Stimulated activated CD8-positive, alpha-beta memory T cell treated with anti-CD3 and anti-CD28 coated beads, Interleukin-7, amount 100 ng/mL, for 48 hours (primary cell): ENCODE measurements around the gene PTPRD.
"Not testable (repeated sequence)": the region's sequence is repeated elsewhere in the genome, so short reads cannot be mapped to it uniquely, and the experiment has no call there.

Source experiments
- DNase-seq, 2 donors: peaks; one replicate each; pipeline ENCODE4 v3.0.0-alpha.2; 2020; ENCODE audit warnings: low read depth in 1 of 2; ENCODE audit errors: extremely low read depth in 1 of 2

The PTPRD gene

DNA sequence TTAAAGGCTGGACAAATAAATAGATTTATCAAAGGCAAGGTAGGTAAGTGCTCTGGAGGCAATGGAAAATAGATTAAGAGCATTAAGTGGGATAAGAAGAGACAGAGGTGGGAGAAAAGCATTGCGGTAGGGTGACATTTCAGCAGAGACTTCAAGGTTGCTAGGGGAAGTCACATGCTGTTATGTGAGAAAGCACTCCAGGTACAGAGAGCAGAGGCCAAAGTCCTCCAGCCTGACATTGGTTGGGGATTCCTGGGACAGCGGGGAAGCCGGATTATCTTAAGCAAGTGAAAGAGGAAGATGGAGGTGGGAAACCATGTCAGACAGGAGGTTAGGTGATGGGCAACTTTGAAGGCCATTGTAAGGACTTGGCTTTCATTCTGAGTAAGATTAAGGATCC is 1222.9 kb downstream of the PTPRD start:
- no peak for DNase-seq

DNA sequence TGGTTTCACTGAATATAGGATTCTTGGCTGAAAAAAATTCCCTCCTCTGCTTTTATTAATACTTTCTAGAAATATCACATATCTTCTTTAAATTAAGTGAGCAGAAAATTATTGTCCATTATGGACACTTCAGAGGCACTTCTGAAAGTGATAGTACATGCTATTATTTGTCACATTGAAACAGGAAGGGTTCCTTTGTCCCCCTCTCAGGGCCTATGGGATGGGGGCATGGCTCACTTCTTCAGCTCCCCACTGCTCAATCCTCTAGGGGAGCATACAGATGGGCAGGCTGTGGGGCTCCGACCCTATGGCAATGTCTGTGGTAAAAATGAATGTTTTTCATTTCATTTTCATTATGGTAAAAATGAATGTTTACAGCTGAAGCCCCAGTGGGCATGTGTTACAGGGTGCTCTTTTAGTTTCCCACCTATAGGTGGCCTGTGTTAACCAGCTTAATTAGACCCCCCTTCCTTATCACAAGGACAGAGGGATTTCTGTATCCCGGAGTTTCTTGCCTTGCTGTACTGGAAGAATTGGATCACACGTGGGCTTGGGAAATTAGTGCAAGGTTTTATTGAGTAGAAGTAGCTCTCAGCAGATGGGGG is 1225.2 kb downstream of the PTPRD start:
- no peak for DNase-seq

DNA sequence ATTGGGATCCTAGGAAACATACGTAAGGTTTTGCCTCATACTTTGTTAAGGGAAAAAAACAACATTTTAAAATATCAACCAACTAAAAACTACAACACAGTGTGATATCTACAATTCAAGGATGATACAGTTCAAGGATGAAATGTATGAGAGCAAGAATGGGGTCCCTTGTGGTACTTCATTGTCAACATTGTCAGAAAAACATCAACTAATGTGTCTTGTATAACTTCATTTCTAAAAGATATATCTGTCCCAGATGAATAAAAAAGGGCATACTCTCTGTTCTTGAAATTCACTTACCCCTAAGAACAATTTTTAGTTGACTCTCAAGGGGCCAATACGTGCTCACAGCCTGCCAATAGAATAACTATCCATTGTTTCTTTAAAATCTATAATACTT is 1250.5 kb downstream of the PTPRD start:
- DNase-seq: no peak

DNA sequence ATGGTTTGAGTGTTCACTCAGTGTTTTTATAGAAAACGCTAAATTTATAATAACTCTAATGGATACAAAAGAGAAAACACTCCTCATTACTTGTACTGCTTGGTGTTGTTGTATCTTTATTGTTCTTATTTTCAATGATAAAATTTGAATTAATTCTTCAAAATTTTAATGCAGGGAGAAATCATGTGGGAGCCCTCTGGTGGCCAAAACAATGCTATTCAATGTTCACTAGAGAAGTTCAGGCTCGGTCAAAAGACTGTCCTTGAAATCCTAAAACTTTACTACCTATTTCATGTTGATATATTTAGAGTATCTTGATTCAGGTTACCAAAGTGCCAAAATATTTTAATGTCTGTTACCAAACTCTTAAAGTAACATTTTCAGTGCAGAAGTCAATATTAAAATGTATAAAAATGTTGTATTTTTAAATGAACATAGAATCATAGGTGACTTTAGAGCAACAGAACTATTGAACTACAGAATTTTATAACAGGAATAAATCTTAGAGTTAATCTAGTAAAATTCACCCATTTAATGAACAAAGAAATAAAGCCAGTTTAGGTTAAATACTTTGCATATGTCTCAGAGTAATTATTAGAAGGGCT is 1259.8 kb downstream of the PTPRD start:
- DNase-seq: no peak

DNA sequence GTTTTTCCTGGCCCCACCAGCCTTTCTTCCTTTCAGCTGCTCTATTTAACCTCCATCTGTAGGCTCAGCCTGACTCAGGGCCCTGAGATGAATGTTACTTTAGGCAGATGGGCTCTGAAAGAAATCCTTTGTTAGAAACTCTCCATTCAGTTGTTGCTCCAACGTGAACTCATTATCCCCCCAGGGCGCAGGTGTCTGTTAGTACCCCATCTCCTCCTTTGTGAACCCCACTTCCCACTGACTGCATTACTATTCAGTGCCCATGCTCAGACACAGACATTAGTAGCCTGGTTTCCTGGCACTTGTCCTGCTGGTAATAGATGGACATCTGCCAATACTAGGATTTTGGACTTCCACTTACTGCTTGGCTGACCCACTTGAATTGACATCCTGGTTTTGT is 1271.6 kb downstream of the PTPRD start:
- no peak for DNase-seq

DNA sequence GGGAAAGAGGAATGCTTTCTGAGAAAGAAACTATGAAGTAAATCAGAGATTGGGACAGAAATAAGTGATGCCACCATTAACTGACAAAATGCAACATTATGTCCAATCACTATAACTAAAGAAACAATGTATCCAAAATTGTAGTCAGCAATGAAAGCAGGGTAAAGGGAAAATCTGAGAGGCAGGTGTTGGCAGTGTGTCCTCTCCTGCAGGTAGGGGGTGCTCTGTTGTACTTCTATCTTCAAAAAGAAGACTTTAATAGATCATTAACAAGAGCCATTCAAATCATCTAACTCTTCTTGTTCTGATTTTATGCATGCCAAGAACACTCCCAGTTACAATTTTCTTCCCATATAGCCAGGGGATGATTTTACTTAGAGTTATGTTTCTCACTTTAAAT is 1275.7 kb downstream of the PTPRD start:
- DNase-seq: no peak

DNA sequence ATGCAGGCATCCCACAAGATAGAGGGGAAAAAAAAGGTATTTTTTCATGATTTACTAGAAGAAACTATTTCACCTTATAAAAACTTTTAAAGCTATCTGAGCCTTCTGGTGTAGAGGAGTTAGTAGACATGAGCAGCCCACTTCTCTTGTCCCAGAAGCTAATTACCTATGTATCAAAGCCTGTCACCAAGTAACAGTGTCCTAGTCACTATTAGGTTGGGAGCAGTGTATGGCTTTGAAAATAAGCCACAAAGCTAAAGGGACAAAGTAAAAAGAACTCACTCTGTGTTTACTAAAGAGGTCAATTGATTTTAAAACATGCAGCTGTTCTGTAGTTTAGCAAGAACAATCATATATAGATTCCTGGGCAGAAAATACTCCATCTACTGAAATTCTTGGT is 1286.1 kb downstream of the PTPRD start:
- no peak for DNase-seq

DNA sequence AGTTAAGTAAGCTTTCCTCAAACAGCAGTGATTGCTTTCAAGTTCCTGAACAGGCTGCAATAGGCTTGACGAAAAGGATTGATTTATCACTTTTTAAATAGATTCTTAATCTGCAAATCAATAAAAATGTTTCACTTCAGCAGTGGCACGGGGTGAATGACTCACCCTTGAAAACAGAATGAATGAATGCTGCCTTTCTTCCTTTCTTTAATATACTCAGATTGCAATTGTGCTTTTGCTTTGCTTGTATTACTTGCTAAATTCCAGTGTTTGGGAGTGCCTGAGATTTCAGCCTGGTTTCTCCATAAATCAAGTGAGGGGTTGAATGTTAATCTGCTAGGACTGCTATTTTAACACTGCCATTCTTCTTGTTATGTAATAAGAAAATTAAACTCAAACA is 1293.8 kb downstream of the PTPRD start:
- no peak for DNase-seq

DNA sequence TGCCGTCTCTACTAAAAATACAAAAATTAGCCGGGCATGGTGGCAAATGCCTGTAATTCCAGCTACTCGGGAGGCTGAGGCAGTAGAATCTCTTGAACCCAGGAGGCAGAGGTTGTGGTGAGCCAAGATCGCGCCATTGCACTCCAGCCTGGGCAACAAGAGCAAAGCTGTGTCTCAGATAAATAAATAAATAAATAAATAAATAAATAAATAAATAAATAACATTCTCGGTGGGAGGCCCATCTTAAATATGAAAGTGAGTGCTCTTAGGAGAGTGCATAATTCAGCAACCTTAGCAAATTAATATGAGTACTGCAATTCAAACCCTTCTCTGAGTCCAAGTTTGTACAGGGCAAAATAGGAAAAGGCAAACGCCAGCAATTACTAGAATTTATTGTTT is 1302.1 kb downstream of the PTPRD start:
- not testable (repeated sequence) for DNase-seq

DNA sequence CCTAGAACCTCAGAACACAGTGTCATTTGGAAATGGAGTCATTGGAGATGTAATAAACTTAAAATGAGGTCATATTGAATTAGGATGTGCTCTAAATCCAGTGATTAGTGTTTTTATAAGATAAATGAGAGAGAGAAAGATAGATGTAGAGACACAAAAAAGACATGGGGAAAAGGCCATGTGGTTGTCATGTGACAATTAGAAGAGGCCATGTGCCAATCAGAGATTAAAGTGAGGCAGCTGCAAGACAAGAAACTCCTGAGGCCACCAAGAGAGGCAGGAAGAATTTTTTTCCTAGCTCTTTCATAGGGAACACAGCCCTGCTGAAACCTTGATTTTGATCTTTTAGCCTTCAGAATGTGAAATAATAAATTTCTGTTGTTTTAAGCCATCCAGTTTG is 1307.2 kb downstream of the PTPRD start:
- no peak for DNase-seq

DNA sequence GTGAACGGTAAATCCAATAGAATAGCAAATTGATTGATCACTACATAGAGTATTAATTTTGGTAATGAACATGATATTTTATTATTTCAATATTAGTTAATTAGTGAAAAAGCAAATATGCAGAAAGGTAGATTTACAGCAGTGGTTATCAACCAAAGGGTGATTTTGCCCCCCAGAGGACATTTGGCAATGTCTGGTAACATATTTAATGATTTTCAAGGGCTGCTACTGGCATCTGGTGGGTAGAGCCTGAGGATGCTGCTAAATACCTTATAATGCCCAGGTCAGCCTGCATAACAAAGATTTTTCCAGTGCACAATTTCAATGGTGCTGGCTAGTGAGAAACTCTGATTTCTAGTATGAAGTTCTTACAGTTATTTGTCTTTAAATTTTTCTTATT is 1313.7 kb downstream of the PTPRD start:
- DNase-seq: no peak

DNA sequence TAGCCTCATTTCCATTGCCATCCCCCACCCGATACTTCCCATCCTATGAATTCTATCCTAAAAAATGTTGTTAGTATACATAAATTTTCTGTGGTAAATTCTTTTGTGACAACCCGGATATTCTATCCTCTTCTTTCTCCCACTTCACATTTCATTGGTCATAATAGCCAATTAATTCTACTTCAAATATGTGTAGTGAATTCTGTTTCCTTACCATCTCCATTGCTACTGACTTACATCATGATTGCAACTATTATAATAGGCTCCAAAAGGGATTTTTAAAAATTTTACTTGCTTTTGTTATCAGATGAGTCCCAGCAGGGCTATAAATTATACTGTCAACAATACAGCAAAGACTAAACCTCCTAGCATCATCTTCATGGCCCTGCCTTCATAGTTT is 1326.8 kb downstream of the PTPRD start:
- DNase-seq: no peak

DNA sequence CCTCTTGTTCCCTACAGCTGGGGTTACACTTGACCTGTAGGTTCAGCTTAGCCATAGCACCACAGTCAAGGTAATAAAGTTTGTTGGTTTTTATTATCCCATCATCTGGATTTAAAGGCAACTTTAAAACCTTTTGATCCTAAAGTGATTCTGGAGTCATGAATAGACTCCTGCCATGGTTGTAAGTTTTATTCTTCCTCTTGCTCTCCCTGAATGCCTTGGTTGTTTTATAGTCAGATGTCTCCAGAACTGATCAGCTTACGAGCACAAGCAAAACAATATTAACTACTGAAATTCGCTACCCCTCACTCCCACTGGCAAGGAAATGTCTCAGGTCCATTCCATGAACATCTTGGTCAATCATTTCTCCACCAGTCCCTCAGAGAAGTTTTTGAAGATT is 1328.6 kb downstream of the PTPRD start:
- no peak for DNase-seq

DNA sequence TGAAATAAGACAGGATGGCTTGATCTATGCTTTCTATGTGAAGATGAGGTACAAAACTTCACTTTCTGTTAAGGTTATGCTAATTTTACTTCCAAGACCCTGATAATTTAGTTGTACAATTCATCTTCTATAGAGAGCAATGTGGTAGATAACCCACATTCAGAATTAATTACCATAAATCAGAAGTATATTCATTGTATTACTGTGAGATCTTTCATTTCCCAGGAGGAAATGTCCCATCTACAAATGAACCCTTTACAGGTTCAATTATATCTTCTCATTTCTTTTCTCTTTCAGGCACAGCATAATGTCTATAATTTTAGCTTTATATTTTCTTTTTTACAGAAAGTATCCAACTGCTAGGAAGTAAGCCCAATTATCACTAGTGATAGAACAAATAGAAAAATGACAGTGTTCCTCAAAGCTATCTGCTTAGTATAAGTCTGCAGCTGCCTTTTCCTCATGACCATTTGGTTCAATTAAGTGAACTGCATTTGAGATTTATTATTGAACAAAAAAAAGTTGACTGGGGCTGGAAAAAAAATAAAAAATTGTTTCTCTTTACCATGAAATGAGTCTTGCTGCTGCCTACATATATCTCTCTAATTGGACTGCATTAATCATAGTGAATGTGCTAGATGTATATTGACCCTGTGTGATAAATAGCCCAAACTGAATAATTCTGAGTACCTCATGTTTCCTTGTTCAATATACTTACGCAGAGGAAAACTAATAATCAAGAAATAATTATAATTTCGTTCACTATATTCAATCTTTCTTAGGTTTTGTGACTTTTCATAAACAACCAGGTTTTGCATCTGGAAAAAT is 1329.4 kb downstream of the PTPRD start:
- no peak for DNase-seq

DNA sequence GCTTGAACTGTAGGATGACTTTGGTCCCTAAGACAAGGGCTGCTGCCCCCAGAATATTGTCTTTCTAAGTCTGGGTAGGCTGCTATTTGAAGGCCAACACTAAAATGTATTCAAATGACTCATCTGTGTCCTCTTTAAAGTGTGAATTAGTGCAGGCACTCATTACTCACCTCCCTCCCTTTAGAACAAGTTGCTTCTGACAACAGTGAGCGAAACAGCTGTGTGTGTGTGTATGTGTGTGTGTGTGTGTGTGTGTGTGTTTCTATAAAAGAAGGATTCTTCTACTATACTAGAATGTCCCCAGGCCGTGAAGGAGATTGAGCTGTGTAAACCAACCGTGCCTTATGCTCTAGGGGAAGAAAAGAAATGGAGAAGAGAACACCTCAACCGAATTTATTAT is 1337.2 kb downstream of the PTPRD start:
- no peak for DNase-seq

DNA sequence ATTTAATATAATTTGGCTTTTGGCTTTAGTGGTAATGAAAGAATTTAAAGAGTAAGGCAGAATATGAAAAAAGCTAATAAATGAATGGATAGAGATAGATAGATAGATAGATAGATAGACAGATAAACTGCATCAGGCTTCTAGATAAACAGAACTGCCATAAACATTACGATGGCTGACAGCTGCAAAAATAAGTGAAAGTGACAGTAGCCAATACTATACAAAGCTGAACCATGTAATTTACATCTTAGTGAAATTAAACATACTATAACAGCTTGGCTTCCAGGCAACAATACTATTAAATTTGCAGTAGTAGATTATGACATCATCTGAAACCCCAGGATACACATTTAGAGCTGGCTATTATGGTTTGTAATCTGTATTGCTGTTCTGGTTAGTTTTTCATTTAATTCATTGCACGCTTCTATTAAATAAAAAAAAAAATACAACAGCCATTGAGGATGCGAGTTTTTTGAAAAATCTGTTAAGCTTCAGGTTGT is 1354.8 kb downstream of the PTPRD start:
- no peak for DNase-seq

DNA sequence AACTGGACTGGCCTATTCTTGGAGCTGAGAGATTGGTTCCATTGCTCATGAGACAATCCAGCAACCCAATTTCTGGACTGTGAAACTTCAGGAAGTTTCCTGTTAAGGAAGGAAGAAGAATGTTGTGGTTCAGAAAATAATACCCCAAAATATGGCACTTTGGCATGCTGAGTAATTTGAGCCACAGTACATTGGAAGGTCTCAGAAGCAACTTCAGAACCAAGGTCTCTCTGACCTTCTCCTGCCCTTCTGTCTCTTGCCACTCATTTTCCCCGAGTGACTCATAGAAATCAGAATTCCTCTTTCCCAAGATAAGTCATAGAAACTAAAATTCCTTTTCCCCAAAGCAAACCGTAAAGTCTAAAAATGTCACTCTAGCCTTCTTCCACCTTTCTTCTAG is 1366.1 kb downstream of the PTPRD start:
- DNase-seq: no peak

DNA sequence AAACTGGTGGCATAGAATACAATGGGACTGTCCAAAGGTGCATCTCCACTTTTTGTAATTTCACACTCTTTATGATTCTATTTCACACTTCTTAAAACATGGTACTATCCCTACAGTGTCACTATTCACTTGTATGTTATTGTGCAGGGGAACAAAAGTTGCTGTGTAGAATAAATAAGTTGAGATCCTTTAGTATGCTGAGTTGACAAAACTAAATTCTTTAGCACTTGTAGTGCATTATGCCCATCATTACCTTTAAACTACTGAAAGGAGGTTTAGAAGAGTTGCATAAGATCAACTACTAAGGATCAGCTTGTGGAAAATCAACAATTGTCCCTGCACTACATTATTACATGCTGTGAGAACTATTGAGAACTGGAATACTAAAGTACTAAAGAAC is 1380.9 kb downstream of the PTPRD start:
- DNase-seq: no peak

DNA sequence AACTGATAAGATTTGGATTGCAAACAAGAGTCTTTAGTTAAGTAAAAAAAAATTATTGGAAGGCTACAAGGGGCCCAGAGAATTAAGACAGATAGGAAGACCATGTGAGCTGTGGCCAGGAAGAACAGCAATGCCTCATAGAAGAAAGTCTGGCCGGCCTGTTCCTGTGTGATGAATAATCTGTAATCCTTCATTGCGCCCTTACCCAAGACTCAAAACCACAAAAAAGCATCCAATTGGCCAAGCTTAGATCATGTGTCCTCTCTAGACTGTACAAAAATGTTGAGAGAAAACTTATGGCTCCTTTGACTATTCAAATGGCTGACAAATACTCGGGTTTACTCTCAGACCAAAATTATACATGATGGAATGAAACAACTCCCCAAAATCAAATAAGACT is 1383.5 kb downstream of the PTPRD start:
- no peak for DNase-seq

DNA sequence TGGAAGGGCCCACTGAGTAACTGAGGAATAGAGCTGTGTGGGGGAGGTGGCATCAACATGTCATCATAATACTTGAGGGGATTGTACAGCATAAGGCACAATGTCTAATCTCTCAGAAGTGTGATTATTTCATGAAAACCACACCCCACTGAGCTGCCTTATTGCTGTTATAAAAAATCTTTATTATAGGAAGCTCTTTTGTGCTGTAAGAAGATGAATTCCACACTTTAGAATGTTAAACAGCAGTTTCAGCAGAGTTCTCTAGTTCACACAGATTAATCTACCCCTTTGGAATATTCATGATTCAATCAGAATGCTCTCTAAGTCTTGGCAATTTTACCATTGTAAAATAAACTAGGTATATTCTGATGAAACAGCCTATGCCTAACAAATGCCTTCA is 1389.6 kb downstream of the PTPRD start:
- DNase-seq: no peak

DNA sequence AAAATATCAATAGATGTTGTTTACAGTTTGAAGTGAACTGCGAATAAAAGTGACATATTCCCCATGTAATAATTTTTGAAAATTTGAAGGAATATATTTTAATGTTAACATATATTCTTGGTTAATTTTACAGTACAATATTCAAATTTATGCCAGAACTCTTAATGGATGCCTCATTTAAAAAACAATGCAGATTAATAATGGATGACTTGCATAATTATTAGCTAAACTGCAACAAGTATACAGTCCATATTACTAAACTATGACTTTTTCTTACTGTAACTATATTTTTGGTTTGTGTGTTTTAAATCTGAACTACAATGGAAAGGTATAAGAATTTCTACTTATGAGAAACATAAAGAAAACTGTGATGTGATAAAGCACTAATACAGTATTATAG is 1390.1 kb downstream of the PTPRD start:
- DNase-seq: no peak

DNA sequence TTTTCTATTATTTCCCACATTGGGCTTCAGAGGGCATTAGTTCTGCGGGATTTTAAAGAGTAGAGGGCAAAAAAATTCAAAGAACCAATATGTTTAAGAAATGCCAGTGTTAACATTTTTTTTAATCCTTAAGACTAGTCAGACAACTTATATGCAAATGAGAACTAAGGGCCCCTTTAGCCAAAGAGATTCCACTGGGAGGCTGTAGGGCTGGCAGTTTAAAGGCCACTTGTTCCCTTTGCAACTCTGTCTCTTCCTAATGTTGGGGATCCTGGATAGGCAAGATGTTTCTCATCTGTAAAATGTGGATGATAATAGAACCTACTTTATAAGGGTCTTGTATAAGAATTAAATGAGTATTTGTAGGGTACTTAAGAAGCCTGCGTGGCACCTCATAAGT is 1395.9 kb downstream of the PTPRD start:
- no peak for DNase-seq
